ENCODE measurements around the gene NUP88. TPM values are rescaled to one million over a fixed set of nuclear protein-coding genes. Genes with fewer than 3 reads are reported as not detected.

Gene NUP88
- polyA plus RNA-seq, 1 donor from 2014 or later = 86.5 TPM

DNA sequence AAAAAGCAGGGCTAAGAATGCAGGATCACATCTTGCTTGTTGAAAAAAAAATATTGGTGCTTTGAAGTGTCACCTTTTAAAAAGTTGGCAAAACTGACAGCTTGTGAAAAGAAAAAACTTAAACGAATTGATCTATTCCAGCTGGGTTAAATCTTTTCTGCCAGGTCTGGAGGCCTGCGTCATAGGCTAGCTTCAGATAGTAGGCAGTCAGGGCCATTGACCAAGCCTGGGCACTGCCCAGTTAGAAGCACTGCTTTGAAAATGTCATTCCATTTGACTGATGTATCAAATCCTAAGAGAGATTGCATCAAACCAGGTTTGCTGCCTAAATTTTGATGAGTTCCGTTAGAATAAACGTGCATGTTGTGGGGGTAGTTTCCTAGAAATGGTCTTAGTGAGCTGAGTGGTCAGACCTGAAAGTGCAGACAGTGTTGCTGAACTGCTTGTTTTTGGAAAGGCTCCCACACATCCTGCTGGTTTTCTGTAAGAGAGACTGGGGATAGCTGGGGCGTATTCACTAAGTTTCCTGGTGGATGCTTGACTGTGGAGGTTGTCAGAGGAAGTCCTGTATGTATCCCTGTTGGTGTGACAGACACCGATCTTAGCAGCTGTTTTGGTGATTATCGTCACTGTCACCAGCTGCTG is 38.8 kb downstream of the NUP88 start:
- Histone ChIP-seq H3K36me3 (ENCODE audit: insufficient read depth, low read length) (peaks cover 3% of the 10 kb centered on the region), H4K20me1 (ENCODE audit: insufficient read depth) (no peaks in the 10 kb centered on the region), H3K9ac (ENCODE audit: low read length) (no peak overlapping the region), H3K9me2 (ENCODE audit: insufficient read depth, low read length) (no peaks in the 10 kb centered on the region), H3K4me3 (ENCODE audit: low read length) (no peak overlapping the region), H3K4me2 (ENCODE audit: low read length) (no peak overlapping the region), H2AFZ (ENCODE audit: low read depth, low read length) (no peak overlapping the region), H3K79me2 (replicated peaks; ENCODE audit: insufficient read depth, low read length) (no peaks in the 10 kb centered on the region), H3F3A (ENCODE audit: insufficient read depth, low read length, poor library complexity, severe bottlenecking) (no peaks in the 10 kb centered on the region), H3K27ac (ENCODE audit: low read length) (no peak overlapping the region), H3K9me3 (ENCODE audit: low read length) (no peaks in the 10 kb centered on the region), H3K27me3 (ENCODE audit: insufficient read depth, low read depth, low read length) (no peaks in the 10 kb centered on the region)
- TF ChIP-seq SMC3 (conservative IDR thresholded peaks at IDR 0.05; ENCODE audit: poor library complexity) = no peak
- TF ChIP-seq EZH2 (IDR thresholded peaks at IDR 0.05; ENCODE audit: borderline replicate concordance, insufficient read depth, low read length, poor library complexity, severe bottlenecking) = no peak
- TF ChIP-seq TAF1 (IDR thresholded peaks at IDR 0.05; ENCODE audit: low read depth) = no peak

DNA sequence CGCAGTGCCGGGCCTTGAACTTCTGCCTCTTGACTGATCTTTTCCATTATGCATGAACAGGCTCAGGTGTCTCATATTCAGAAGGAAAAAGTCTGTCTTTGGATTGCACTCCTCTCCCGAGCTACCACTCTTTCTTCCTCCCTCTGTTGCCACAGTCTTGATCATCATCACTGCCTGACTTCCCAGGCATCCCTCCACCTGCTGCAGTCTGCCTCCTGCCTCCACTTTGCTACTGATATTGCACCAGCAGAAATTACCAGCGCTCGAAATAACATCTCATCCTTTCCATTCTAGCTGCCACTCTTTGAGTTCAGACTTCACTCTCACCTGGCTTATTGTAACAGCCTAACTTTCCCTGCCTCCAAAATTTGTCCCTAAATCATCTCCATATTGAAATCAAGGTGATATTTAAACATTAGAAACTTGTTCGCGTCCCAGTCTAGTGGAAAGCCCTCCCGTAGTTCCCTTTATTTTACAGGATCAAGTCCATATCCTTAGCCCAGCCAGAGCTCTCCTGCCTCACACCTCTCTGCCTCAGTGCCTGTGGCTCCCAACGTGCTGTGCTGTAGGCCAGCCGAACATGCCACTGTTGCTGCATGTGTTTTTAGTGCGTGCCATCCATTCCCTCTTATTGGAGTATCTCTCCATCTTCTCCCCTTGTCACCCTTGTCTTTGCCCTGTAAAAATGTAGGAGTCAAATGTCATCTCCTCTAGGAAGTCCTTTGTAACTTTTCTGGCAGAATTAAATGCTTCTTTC is 39.9 kb downstream of the NUP88 start:
- peaks cover 3% of the 10 kb centered on the region for H3K36me3 ChIP-seq (ENCODE audit: insufficient read depth, low read length)
- H3K27ac ChIP-seq (ENCODE audit: low read length) = no peak overlapping the region
- H3K9me3 ChIP-seq (ENCODE audit: low read length) = no peaks in the 10 kb centered on the region
- H3K9ac ChIP-seq (ENCODE audit: low read length) = no peak overlapping the region
- no peaks in the 10 kb centered on the region for H3K9me2 ChIP-seq (ENCODE audit: insufficient read depth, low read length)
- no peaks in the 10 kb centered on the region for H3K79me2 ChIP-seq (replicated peaks; ENCODE audit: insufficient read depth, low read length)
- H3F3A ChIP-seq (ENCODE audit: insufficient read depth, low read length, poor library complexity, severe bottlenecking) = no peaks in the 10 kb centered on the region
- H3K4me2 ChIP-seq (ENCODE audit: low read length) = no peak overlapping the region
- no peak overlapping the region for H2AFZ ChIP-seq (ENCODE audit: low read depth, low read length)
- H3K4me3 ChIP-seq (ENCODE audit: low read length) = no peak overlapping the region
- TF ChIP-seq MXI1 (conservative IDR thresholded peaks at IDR 0.05; ENCODE audit: poor library complexity, severe bottlenecking) (no peak), EP300 (conservative IDR thresholded peaks at IDR 0.05; ENCODE audit: poor library complexity, severe bottlenecking) (no peak), POLR2AphosphoS5 (IDR thresholded peaks at IDR 0.05) (peak; percentile 2), SMC3 (conservative IDR thresholded peaks at IDR 0.05; ENCODE audit: poor library complexity) (no peak), EZH2 (IDR thresholded peaks at IDR 0.05; ENCODE audit: borderline replicate concordance, insufficient read depth, low read length, poor library complexity, severe bottlenecking) (no peak), TAF1 (IDR thresholded peaks at IDR 0.05; ENCODE audit: low read depth) (no peak)
- no peaks in the 10 kb centered on the region for H4K20me1 ChIP-seq (ENCODE audit: insufficient read depth)
- no peaks in the 10 kb centered on the region for H3K27me3 ChIP-seq (ENCODE audit: insufficient read depth, low read depth, low read length)

DNA sequence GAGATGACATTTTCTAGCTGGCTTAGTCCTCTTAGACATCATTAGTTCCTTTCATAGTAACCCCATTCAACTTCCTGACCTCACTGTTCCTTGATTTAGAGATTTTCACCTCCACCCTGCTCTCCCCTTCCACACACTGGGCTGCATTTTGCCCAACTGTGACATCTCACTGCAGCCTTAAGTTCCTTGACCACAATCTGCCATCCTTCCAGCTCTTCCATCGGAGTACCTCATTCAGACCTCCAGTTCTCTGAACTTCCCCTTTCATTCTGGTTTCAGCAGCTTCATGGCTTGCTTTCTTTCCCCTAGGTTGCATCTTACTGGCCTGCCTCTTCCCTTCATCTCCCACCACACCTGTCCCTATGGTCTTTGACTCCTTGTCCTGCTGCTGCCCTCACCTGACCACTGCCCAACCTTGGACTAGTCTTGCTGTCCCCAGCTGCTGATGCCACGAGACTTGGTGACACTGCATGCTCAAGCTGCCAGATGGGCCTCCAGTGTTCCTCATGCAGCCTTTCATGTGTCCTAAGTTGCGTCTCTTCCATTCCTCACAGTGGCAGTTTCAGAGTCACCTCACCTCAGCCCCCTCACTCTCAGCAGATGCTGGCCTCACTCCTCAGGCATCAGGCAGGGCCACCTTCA is 40.8 kb downstream of the NUP88 start:
- TF ChIP-seq POLR2AphosphoS5 (IDR thresholded peaks at IDR 0.05) = no peak
- TF ChIP-seq SMC3 (conservative IDR thresholded peaks at IDR 0.05; ENCODE audit: poor library complexity) = no peak
- TF ChIP-seq MXI1 (conservative IDR thresholded peaks at IDR 0.05; ENCODE audit: poor library complexity, severe bottlenecking) = no peak
- no peak for TF ChIP-seq EZH2 (IDR thresholded peaks at IDR 0.05; ENCODE audit: borderline replicate concordance, insufficient read depth, low read length, poor library complexity, severe bottlenecking)
- TF ChIP-seq, protein P1, sequence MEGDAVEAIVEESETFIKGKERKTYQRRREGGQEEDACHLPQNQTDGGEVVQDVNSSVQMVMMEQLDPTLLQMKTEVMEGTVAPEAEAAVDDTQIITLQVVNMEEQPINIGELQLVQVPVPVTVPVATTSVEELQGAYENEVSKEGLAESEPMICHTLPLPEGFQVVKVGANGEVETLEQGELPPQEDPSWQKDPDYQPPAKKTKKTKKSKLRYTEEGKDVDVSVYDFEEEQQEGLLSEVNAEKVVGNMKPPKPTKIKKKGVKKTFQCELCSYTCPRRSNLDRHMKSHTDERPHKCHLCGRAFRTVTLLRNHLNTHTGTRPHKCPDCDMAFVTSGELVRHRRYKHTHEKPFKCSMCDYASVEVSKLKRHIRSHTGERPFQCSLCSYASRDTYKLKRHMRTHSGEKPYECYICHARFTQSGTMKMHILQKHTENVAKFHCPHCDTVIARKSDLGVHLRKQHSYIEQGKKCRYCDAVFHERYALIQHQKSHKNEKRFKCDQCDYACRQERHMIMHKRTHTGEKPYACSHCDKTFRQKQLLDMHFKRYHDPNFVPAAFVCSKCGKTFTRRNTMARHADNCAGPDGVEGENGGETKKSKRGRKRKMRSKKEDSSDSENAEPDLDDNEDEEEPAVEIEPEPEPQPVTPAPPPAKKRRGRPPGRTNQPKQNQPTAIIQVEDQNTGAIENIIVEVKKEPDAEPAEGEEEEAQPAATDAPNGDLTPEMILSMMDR (IDR thresholded peaks at IDR 0.05; ENCODE audit: poor library complexity, severe bottlenecking) = no peak
- TF ChIP-seq EP300 (conservative IDR thresholded peaks at IDR 0.05; ENCODE audit: poor library complexity, severe bottlenecking) = no peak
- no peak for TF ChIP-seq TAF1 (IDR thresholded peaks at IDR 0.05; ENCODE audit: low read depth)
- no peak for TF ChIP-seq RAD21 (conservative IDR thresholded peaks at IDR 0.05)
- TF ChIP-seq, protein P2, sequence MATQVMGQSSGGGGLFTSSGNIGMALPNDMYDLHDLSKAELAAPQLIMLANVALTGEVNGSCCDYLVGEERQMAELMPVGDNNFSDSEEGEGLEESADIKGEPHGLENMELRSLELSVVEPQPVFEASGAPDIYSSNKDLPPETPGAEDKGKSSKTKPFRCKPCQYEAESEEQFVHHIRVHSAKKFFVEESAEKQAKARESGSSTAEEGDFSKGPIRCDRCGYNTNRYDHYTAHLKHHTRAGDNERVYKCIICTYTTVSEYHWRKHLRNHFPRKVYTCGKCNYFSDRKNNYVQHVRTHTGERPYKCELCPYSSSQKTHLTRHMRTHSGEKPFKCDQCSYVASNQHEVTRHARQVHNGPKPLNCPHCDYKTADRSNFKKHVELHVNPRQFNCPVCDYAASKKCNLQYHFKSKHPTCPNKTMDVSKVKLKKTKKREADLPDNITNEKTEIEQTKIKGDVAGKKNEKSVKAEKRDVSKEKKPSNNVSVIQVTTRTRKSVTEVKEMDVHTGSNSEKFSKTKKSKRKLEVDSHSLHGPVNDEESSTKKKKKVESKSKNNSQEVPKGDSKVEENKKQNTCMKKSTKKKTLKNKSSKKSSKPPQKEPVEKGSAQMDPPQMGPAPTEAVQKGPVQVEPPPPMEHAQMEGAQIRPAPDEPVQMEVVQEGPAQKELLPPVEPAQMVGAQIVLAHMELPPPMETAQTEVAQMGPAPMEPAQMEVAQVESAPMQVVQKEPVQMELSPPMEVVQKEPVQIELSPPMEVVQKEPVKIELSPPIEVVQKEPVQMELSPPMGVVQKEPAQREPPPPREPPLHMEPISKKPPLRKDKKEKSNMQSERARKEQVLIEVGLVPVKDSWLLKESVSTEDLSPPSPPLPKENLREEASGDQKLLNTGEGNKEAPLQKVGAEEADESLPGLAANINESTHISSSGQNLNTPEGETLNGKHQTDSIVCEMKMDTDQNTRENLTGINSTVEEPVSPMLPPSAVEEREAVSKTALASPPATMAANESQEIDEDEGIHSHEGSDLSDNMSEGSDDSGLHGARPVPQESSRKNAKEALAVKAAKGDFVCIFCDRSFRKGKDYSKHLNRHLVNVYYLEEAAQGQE (IDR thresholded peaks at IDR 0.05; ENCODE audit: borderline replicate concordance) = no peak
- Histone ChIP-seq H3K36me3 (ENCODE audit: insufficient read depth, low read length) (peaks cover 3% of the 10 kb centered on the region), H3K27me3 (ENCODE audit: insufficient read depth, low read depth, low read length) (no peaks in the 10 kb centered on the region), H3K79me2 (replicated peaks; ENCODE audit: insufficient read depth, low read length) (no peaks in the 10 kb centered on the region), H3K9ac (ENCODE audit: low read length) (no peak overlapping the region), H3K9me3 (ENCODE audit: low read length) (no peaks in the 10 kb centered on the region), H3F3A (ENCODE audit: insufficient read depth, low read length, poor library complexity, severe bottlenecking) (no peaks in the 10 kb centered on the region), H3K4me3 (ENCODE audit: low read length) (no peak overlapping the region), H3K9me2 (ENCODE audit: insufficient read depth, low read length) (no peaks in the 10 kb centered on the region), H4K20me1 (ENCODE audit: insufficient read depth) (no peaks in the 10 kb centered on the region), H3K27ac (ENCODE audit: low read length) (no peak overlapping the region), H3K4me2 (ENCODE audit: low read length) (no peak overlapping the region), H2AFZ (ENCODE audit: low read depth, low read length) (no peak overlapping the region)
